K562 (cell line): ENCODE measurements around the gene STIM1. TPM values are rescaled to one million over a fixed set of nuclear protein-coding genes. Genes with fewer than 3 reads are reported as not detected.

Source experiments
- CREM ChIP-seq: IDR thresholded peaks from 2 replicates; pipeline ENCODE4 v1.6.1; 2014; ENCODE audit warnings: antibody characterized with exemption, low read depth
- CTBP1 ChIP-seq: fragments of 450-650 bp; IDR thresholded peaks from 2 replicates; pipeline ENCODE4 v1.6.1; 2016; ENCODE audit warnings: borderline replicate concordance
- E4F1 ChIP-seq: fragments of 250-450 bp; sonication (Bioruptor Pico); IDR thresholded peaks from 2 replicates; pipeline ENCODE4 v1.5.0; 2021; ENCODE audit warnings: mild to moderate bottlenecking, borderline replicate concordance
- ETV5 ChIP-seq: sonication (generic); formaldehyde crosslinking; IDR thresholded peaks from 2 replicates; pipeline ENCODE4 v1.4.0; 2020; ENCODE audit warnings: low read depth, mild to moderate bottlenecking, missing genetic modification reagents
- EZH2 ChIP-seq: IDR thresholded peaks from 2 replicates; pipeline ENCODE4 v1.6.1; 2012; ENCODE audit warnings: low read depth, mild to moderate bottlenecking, inconsistent platforms, low read length, borderline replicate concordance
- GABPB1 ChIP-seq: sonication (generic); formaldehyde crosslinking; IDR thresholded peaks from 2 replicates; pipeline ENCODE4 v1.8.0; 2022; ENCODE audit warnings: mild to moderate bottlenecking, missing genetic modification reagents
- GABPB2 ChIP-seq: fragments of 250-450 bp; sonication (Bioruptor Pico); conservative IDR thresholded peaks from 2 replicates; pipeline ENCODE4 v1.5.1; 2021; ENCODE audit warnings: mild to moderate bottlenecking
- GATAD2A ChIP-seq: fragments of 450-650 bp; IDR thresholded peaks from 2 replicates; pipeline ENCODE4 v1.6.1; 2017
- GTF2A2 ChIP-seq: IDR thresholded peaks from 2 replicates; pipeline ENCODE4 v1.6.1; 2016; ENCODE audit warnings: mild to moderate bottlenecking, missing genetic modification characterization, missing compliant biosample characterization
- HDGF ChIP-seq: fragments of 450-650 bp; IDR thresholded peaks from 2 replicates; pipeline ENCODE4 v1.6.1; 2016
- KLF6 ChIP-seq: fragments of 250-450 bp; sonication (Bioruptor Pico); IDR thresholded peaks from 2 replicates; pipeline ENCODE4 v1.4.0; 2020; ENCODE audit warnings: mild to moderate bottlenecking, moderate library complexity, borderline replicate concordance
- MECOM ChIP-seq: fragments of 250-450 bp; sonication (Bioruptor Pico); IDR thresholded peaks from 2 replicates; pipeline ENCODE4 v1.8.0; 2022; ENCODE audit warnings: inconsistent platforms
- MYC ChIP-seq, 2 experiments: fragments of 250-450 bp in 1 of 2; sonication (Bioruptor Pico) in 1 of 2; IDR thresholded peaks; 2 replicates each; pipeline versions ENCODE4 v1.5.1 to v1.6.1; 2012 to 2021; ENCODE audit warnings: low read depth in 2 of 2, borderline replicate concordance in 1 of 2, improper control_type of control experiment in 1 of 2, low read length in 1 of 2, mild to moderate bottlenecking in 1 of 2, moderate library complexity in 1 of 2
- NR4A1 ChIP-seq, 2 experiments: fragments of 250-450 bp in 1 of 2; fragments of 450-650 bp in 1 of 2; sonication (Bioruptor Pico) in 1 of 2; IDR thresholded peaks; 2 replicates each; pipeline versions ENCODE4 v1.4.0 to v1.6.1; 2016 to 2020; ENCODE audit warnings: mild to moderate bottlenecking in 2 of 2, missing compliant biosample characterization in 1 of 2, missing genetic modification characterization in 1 of 2, moderate library complexity in 1 of 2
- RBM15 ChIP-seq: fragments of 200-400 bp; formaldehyde crosslinking; IDR thresholded peaks from 2 replicates; pipeline ENCODE4 v1.6.1; 2018; ENCODE audit warnings: mild to moderate bottlenecking, low read length, moderate library complexity; ENCODE audit not compliant: insufficient read depth
- SMARCA4 ChIP-seq: fragments of 450-650 bp; IDR thresholded peaks from 2 replicates; pipeline ENCODE4 v1.6.1; 2016
- SMARCC2 ChIP-seq: fragments of 450-650 bp; IDR thresholded peaks from 2 replicates; pipeline ENCODE4 v1.6.1; 2017; ENCODE audit warnings: antibody characterized with exemption, moderate library complexity, mild to moderate bottlenecking, low read depth
- SMC3 ChIP-seq: conservative IDR thresholded peaks from 2 replicates; pipeline ENCODE4 v1.6.1; 2011; ENCODE audit warnings: low read depth, low read length, improper control_type of control experiment; ENCODE audit not compliant: insufficient read depth
- TAF15 ChIP-seq: fragments of 200-400 bp; formaldehyde crosslinking; IDR thresholded peaks from 2 replicates; pipeline ENCODE4 v1.6.1; 2017; ENCODE audit warnings: mild to moderate bottlenecking, low read depth, low read length, moderate library complexity
- TAF9B ChIP-seq: fragments of 450-650 bp; IDR thresholded peaks from 2 replicates; pipeline ENCODE4 v1.6.1; 2018; ENCODE audit warnings: mild to moderate bottlenecking; ENCODE audit not compliant: partially characterized antibody
- TFAP4 ChIP-seq: sonication (generic); formaldehyde crosslinking; IDR thresholded peaks from 2 replicates; pipeline ENCODE4 v1.8.0; 2022; ENCODE audit warnings: missing genetic modification reagents, mild to moderate bottlenecking, moderate library complexity, borderline replicate concordance
- USF1 ChIP-seq: sonication (generic); formaldehyde crosslinking; IDR thresholded peaks from 2 replicates; pipeline ENCODE4 v1.9.0; 2022; ENCODE audit warnings: mild to moderate bottlenecking, missing genetic modification reagents
- ZNF197 ChIP-seq: fragments of 200-800 bp; sonication (Bioruptor generic); IDR thresholded peaks from 2 replicates; pipeline ENCODE4 v1.6.1; 2016; ENCODE audit warnings: low read depth, missing genetic modification characterization, missing compliant biosample characterization
- ZNF24 ChIP-seq: fragments of 450-650 bp; IDR thresholded peaks from 2 replicates; pipeline ENCODE4 v1.6.1; 2016
- ZNF311 ChIP-seq: fragments of 250-450 bp; sonication (Bioruptor Pico); IDR thresholded peaks from 2 replicates; pipeline ENCODE4 v1.4.0; 2020; ENCODE audit warnings: mild to moderate bottlenecking, moderate library complexity
- polyA plus RNA-seq, 8 experiments: library from polyadenylated mRNA; depleted of rRNA in 4 of 8; stranded (reverse) in 5 of 8; unstranded in 3 of 8; fragments of >200 nt; fragmentation: Nextera tagmentation in 2 of 8; fragmentation: Illumina TruSeq in 1 of 8; extraction: Ambion mirVana in 2 of 8; extraction: Trizol in 1 of 8; gene quantifications; 2 replicates each; pipeline versions ENCODE4 v1.2.1 to v1.2.3, GENCODE V29; 2011 to 2014; ENCODE audit warnings: inconsistent platforms in 1 of 8, missing spikeins in 1 of 8
- total RNA-seq, 7 experiments: library from RNA; depleted of rRNA in 6 of 7; stranded (reverse); fragments of >200 nt in 6 of 7; fragmentation: Illumina TruSeq in 2 of 7; extraction: Trizol in 2 of 7; gene quantifications; 2 replicates each; pipeline versions ENCODE4 v1.2.1 to v1.2.3, GENCODE V29; 2011 to 2021; ENCODE audit warnings: low replicate concordance in 1 of 7

Gene STIM1
- total and polyA plus RNA-seq, 9 of the 15 experiments (the other 6 are each of a cell fraction or from before 2014, with no cell fraction given), result 7.7 to 50.5 (median 22.5) TPM

GRCh38 chr11:3831378-3832239 is 23.9 kb upstream of the STIM1 start (continued):
- peak; percentile 43; the same call in 1 of the 2 replicates for TF ChIP-seq MECOM
- peak; percentile 61; the same call in 1 of the 2 replicates for TF ChIP-seq SMARCA4
- TF ChIP-seq EZH2, result no peak
- no peak for TF ChIP-seq GABPB2 (CRISPR knock-in tag)
- TF ChIP-seq GTF2A2 (tag), result no peak
- TF ChIP-seq ZNF24, result no peak
- no peak for TF ChIP-seq E4F1
- 0 out of 2 replicates have a peak, but pooled peaks have one; percentile 47 for TF ChIP-seq ZNF197
- peak; percentile 63; the same call in 1 of the 2 replicates for TF ChIP-seq GABPB1 (CRISPR knock-in tag)
- peak; percentile 26; the same call in 1 of the 2 replicates for TF ChIP-seq TFAP4 (CRISPR knock-in tag)
- TF ChIP-seq GATAD2A, result 0 out of 2 replicates have a peak, but pooled peaks have one; percentile 8
- TF ChIP-seq SMARCC2, result no peak
- TF ChIP-seq KLF6 (CRISPR knock-in tag), result peak; percentile 39; the same call in 1 of the 2 replicates
- TF ChIP-seq CREM, result peak; percentile 36
- TF ChIP-seq TAF9B, result no peak
- TF ChIP-seq RBM15, result no peak
- TF ChIP-seq ETV5 (CRISPR knock-in tag), result peak; percentile 58; the same call in 1 of the 2 replicates
- TF ChIP-seq SMC3, result no peak
- no peak for TF ChIP-seq NR4A1 (CRISPR knock-in tag; IDR thresholded peaks at IDR 0.05)
- TF ChIP-seq NR4A1 (tag; IDR thresholded peaks at IDR 0.05), result no peak
- no peak for TF ChIP-seq ZNF311
- TF ChIP-seq USF1 (CRISPR knock-in tag), result no peak
- TF ChIP-seq MYC (IDR thresholded peaks at IDR 0.05; ENCODE audit: low read depth, low read length), result no peak
- TF ChIP-seq MYC (CRISPR knock-in tag; IDR thresholded peaks at IDR 0.05; ENCODE audit: borderline replicate concordance, low read depth), result no peak
- no peak for TF ChIP-seq HDGF
- TF ChIP-seq CTBP1, result peak; percentile 88
- TF ChIP-seq TAF15, result no peak
